Measurements from ENCODE around the gene APOC3. TPM values are rescaled to one million over a fixed set of nuclear protein-coding genes. Genes with fewer than 3 reads are reported as not detected.
A peak's percentile ranks its signal among the peaks of the same experiment; 100 is the strongest.

The APOC3 gene
- total RNA-seq (2011; cell fraction: chromatin; rRNA removed; ENCODE audit: low replicate concordance): not detected in 2 replicates
- total RNA-seq (2011; cell fraction: nucleolus; rRNA removed): not detected in 2 replicates
- not detected in 2 replicates for total RNA-seq (2011; cell fraction: nucleoplasm; rRNA removed)
- not detected in 2 replicates for total RNA-seq (2014; rRNA removed)
- not detected in 2 replicates for total RNA-seq (2014; rRNA removed; fragmentation: Illumina TruSeq; extraction: Trizol)
- not detected in 2 replicates for total RNA-seq (2015; rRNA removed; fragmentation: Illumina TruSeq; extraction: Trizol)
- 1.1 and 1.7 TPM in 2 replicates for total RNA-seq (2021)
- polyA plus RNA-seq (2011; rRNA removed): not detected in 2 replicates
- not detected in 2 replicates for polyA plus RNA-seq (2011; cell fraction: cytosol; rRNA removed)
- not detected in 2 replicates for polyA plus RNA-seq (2011; cell fraction: nucleus; rRNA removed)
- not detected in 2 replicates for polyA plus RNA-seq (2012)
- polyA plus RNA-seq (2014; fragmentation: Illumina TruSeq; extraction: Trizol): not detected in 2 replicates
- polyA plus RNA-seq (2014; fragmentation: Nextera tagmentation; extraction: Ambion mirVana): not detected
- not detected in 2 replicates for polyA plus RNA-seq (2014; rRNA removed)
- polyA minus RNA-seq (2011; rRNA and poly(A)+ RNA removed): not detected in 2 replicates
- polyA minus RNA-seq (2011; cell fraction: cytosol; rRNA and poly(A)+ RNA removed): not detected in 2 replicates
- not detected in 2 replicates for polyA minus RNA-seq (2011; cell fraction: nucleus; rRNA and poly(A)+ RNA removed)
- not detected for Bru-seq, nascent RNA
- BruChase-seq, experiment 1, labeled RNA remaining after a 2-hour chase: not detected
- BruChase-seq, experiment 2, labeled RNA remaining after a 6-hour chase: not detected
- long read RNA-seq, experiment 1: 0 reads
- long read RNA-seq, experiment 2: 0 reads
- long read RNA-seq, experiment 3: 0 reads

DNA sequence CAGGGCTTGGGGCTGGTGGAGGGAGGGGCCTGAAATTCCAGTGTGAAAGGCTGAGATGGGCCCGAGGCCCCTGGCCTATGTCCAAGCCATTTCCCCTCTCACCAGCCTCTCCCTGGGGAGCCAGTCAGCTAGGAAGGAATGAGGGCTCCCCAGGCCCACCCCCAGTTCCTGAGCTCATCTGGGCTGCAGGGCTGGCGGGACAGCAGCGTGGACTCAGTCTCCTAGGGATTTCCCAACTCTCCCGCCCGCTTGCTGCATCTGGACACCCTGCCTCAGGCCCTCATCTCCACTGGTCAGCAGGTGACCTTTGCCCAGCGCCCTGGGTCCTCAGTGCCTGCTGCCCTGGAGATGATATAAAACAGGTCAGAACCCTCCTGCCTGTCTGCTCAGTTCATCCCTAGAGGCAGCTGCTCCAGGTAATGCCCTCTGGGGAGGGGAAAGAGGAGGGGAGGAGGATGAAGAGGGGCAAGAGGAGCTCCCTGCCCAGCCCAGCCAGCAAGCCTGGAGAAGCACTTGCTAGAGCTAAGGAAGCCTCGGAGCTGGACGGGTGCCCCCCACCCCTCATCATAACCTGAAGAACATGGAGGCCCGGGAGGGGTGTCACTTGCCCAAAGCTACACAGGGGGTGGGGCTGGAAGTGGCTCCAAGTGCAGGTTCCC lies at the start of gene APOC3:
Gene APOC3 (plus strand): TSS at position 383 of the 659 bp plus-strand sequence. CDS start 676 bp downstream, outside the sequence.
- H3K9ac ChIP-seq (ENCODE audit: insufficient read depth in 1 of 2, low read depth in 2 of 2, low read length in 2 of 2): peak within 1 kb of the TSS in 1 of 2 experiments; percentile 35; a peak in 2 of 4 replicates
- no peak within 1 kb of the TSS for H3K4me2 ChIP-seq (ENCODE audit: insufficient read depth, low read length)
- no peaks in the 10 kb centered on the region for H3K79me2 ChIP-seq (ENCODE audit: control insufficient read depth, insufficient read depth, low read length)
- DNase-seq (ENCODE audit: extremely low read depth in 1 of 4, low spot score in 3 of 4) (no peak), ATAC-seq (no peak), FAIRE-seq (no peak)
- in situ Hi-C loops (cut with MboI) (no loop called here), intact Hi-C loops (cut with micrococcal nuclease) (loop anchor here (10.0 kb wide), 1 partner anchor 95 kb away; no protein-coding TSS in a partner anchor)
- H3K4me1 ChIP-seq (replicated peaks in 1 of 2; ENCODE audit: control insufficient read depth in 2 of 2, insufficient read depth in 2 of 2, low read length in 2 of 2): peaks cover 8 to 29% of the 10 kb centered on the region in 2 experiments; a peak in 4 of 5 replicates
- no TSS peak for BruUV-seq (replicated peaks)
- ChIA-PET POLR2A (interaction anchor here (0.6 to 1.6 kb wide), 2 partner anchors 9 to 38 kb away, joined by 3 to 6 read pairs; no protein-coding TSS in a partner anchor), CTCF (ENCODE audit: low intra/inter-chr PET ratio) (no interaction called here)
- H3K27ac ChIP-seq (ENCODE audit: extremely low read depth, low read depth, low read length): no peak within 1 kb of the TSS
- H4K20me1 ChIP-seq (replicated peaks; ENCODE audit: control insufficient read depth, insufficient read depth, low read length): no peaks in the 10 kb centered on the region
- no peaks in the 10 kb centered on the region for H3K9me3 ChIP-seq (replicated peaks; ENCODE audit: control insufficient read depth, insufficient read depth, low read depth, low read length)
- TF ChIP-seq ZFP36 (IDR thresholded peaks at IDR 0.05; ENCODE audit: low read depth, low read length, partially characterized antibody): no peak
- no peak for TF ChIP-seq ZBED1 (IDR thresholded peaks at IDR 0.05)
- no peak within 1 kb of the TSS for H3K4me3 ChIP-seq
- H3K36me3 ChIP-seq (ENCODE audit: control insufficient read depth, insufficient read depth, low read length): no peaks in the 10 kb centered on the region
- 39% methylated on average over 9 of the region's 9 CpGs for WGBS (ENCODE audit: insufficient coverage, low coverage, missing lambda C conversion rate)
- peaks cover 0 to 7% of the 10 kb centered on the region in 2 experiments; a peak in 2 of 5 replicates for H3K27me3 ChIP-seq (ENCODE audit: control insufficient read depth in 2 of 2, insufficient read depth in 2 of 2, low read length in 2 of 2)
- 0 out of 2 replicates have a peak within 1 kb of the TSS, but pooled peaks have one; percentile 24 for H2AFZ ChIP-seq (ENCODE audit: low read depth, low read length)
- no peaks in the 10 kb centered on the region for H3K9me1 ChIP-seq (ENCODE audit: control insufficient read depth, insufficient read depth, low read length)

All from K562 (cell line).